Measurements from ENCODE around the gene TSC22D1. TPM values are rescaled to one million over a fixed set of nuclear protein-coding genes. Genes with fewer than 3 reads are reported as not detected.

Gene TSC22D1
- total RNA-seq, 1 donor from 2014 or later: 181 TPM

GRCh38 chr13:44394658-44395057, 181.5 kb downstream of the TSC22D1 start:
- H3K79me2 ChIP-seq (ENCODE audit: low read depth): no peaks in the 10 kb centered on the region
- H3F3A ChIP-seq (ENCODE audit: low read depth): peaks cover 22% of the 10 kb centered on the region

DNA sequence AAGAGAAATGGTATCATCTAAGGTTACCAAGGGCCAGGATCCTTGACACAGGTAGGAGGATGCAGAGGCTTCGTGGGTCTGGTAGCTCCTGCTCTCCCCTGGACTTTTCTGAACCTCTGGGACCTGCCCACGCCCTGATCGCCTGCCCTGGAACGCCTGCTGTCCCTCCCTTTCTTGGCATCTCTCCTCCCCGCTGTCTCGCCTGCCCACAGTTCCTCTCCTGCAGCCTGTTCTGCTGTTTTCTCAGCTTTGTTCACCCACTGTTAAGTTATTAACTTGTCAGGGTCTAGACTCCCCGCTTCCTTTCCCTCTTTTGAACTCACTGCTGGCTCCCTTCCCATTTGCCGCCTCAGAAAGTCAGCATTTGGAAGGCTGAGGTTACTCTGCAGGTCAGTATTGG, 182.7 kb downstream of the TSC22D1 start:
- Histone ChIP-seq H3K4me1 (peaks cover 39% of the 10 kb centered on the region), H3K9ac (no peak overlapping the region), H3K9me3 (ENCODE audit: low read depth) (no peaks in the 10 kb centered on the region), H3K36me3 (no peaks in the 10 kb centered on the region), H3K79me2 (ENCODE audit: low read depth) (no peaks in the 10 kb centered on the region), H3K27me3 (no peaks in the 10 kb centered on the region), H2AFZ (replicated peaks) (no peak overlapping the region), H3F3A (ENCODE audit: low read depth) (peaks cover 22% of the 10 kb centered on the region), H3K27ac (no peak overlapping the region), H3K4me3 (no peak overlapping the region), H4K20me1 (ENCODE audit: low read depth) (no peaks in the 10 kb centered on the region), H3K4me2 (no peak overlapping the region)
- no peak for DNase-seq (ENCODE audit: low spot score)
- peak overlapping the region; percentile 51 for H3K4me3 Mint-ChIP-seq
- peaks cover 75% of the 10 kb centered on the region for H3K4me1 Mint-ChIP-seq
- peak overlapping the region; percentile 64 for H3K27ac Mint-ChIP-seq
- H3K27me3 Mint-ChIP-seq (ENCODE audit: insufficient read depth, low read depth): peaks cover 5% of the 10 kb centered on the region
- no peaks in the 10 kb centered on the region for H3K36me3 Mint-ChIP-seq
- H3K9me3 Mint-ChIP-seq: no peaks in the 10 kb centered on the region
- TF ChIP-seq EZH2phosphoT487 (IDR thresholded peaks at IDR 0.05) (no peak), EZH2 (IDR thresholded peaks at IDR 0.05) (no peak), CTCF (IDR thresholded peaks at IDR 0.05) (no peak)

More at GRCh38 chr13:44394658-44395057, 181.5 kb downstream of the TSC22D1 start:
- Histone ChIP-seq H3K4me1 (peaks cover 30% of the 10 kb centered on the region), H3K9ac (no peak overlapping the region), H2AFZ (replicated peaks) (no peak overlapping the region), H3K36me3 (no peaks in the 10 kb centered on the region), H3K4me2 (no peak overlapping the region), H4K20me1 (ENCODE audit: low read depth) (no peaks in the 10 kb centered on the region), H3K9me3 (ENCODE audit: low read depth) (no peaks in the 10 kb centered on the region), H3K27ac (no peak overlapping the region), H3K27me3 (no peaks in the 10 kb centered on the region), H3K4me3 (no peak overlapping the region)
- Mint-ChIP-seq H3K36me3 (no peaks in the 10 kb centered on the region), H3K9me3 (no peaks in the 10 kb centered on the region), H3K4me3 (no peak overlapping the region), H3K4me1 (peaks cover 75% of the 10 kb centered on the region), H3K27me3 (ENCODE audit: insufficient read depth, low read depth) (peaks cover 6% of the 10 kb centered on the region), H3K27ac (peak overlapping the region; percentile 26)
- DNase-seq (ENCODE audit: low spot score): no peak
- no peak for TF ChIP-seq EZH2 (IDR thresholded peaks at IDR 0.05)
- TF ChIP-seq CTCF (IDR thresholded peaks at IDR 0.05): no peak
- TF ChIP-seq EZH2phosphoT487 (IDR thresholded peaks at IDR 0.05): no peak

GRCh38 chr13:44389876-44390275, 186.3 kb downstream of the TSC22D1 start:
- Mint-ChIP-seq H3K9me3 (no peaks in the 10 kb centered on the region), H3K27me3 (ENCODE audit: insufficient read depth, low read depth) (no peaks in the 10 kb centered on the region), H3K27ac (peak overlapping the region; percentile 19), H3K4me1 (peaks cover 54% of the 10 kb centered on the region), H3K4me3 (no peak overlapping the region), H3K36me3 (no peaks in the 10 kb centered on the region)
- H3K79me2 ChIP-seq (ENCODE audit: low read depth): no peaks in the 10 kb centered on the region
- TF ChIP-seq CTCF (IDR thresholded peaks at IDR 0.05) (no peak), EZH2 (IDR thresholded peaks at IDR 0.05) (no peak), EZH2phosphoT487 (IDR thresholded peaks at IDR 0.05) (no peak)
- peaks cover 32% of the 10 kb centered on the region for H3K4me1 ChIP-seq
- no peak overlapping the region for H3K4me3 ChIP-seq
- H3K27ac ChIP-seq: no peak overlapping the region
- H4K20me1 ChIP-seq (ENCODE audit: low read depth): no peaks in the 10 kb centered on the region
- no peak for DNase-seq (ENCODE audit: low spot score)
- no peak overlapping the region for H2AFZ ChIP-seq (replicated peaks)
- peaks cover 5% of the 10 kb centered on the region for H3F3A ChIP-seq (ENCODE audit: low read depth)
- H3K36me3 ChIP-seq: no peaks in the 10 kb centered on the region
- no peak overlapping the region for H3K9ac ChIP-seq
- no peak overlapping the region for H3K4me2 ChIP-seq
- H3K27me3 ChIP-seq: no peaks in the 10 kb centered on the region
- no peaks in the 10 kb centered on the region for H3K9me3 ChIP-seq (ENCODE audit: low read depth)

Data from neural progenitor cell (in vitro differentiated cells).